HG02884 (cell line): ENCODE measurements around the gene CNN2.

Experiments
- ATAC-seq: cut with Tn5 transposase; IDR thresholded peaks from one replicate; pipeline ENCODE4 v1.9.1; 2021; ENCODE audit warnings: mild to moderate bottlenecking, moderate library complexity; ENCODE audit not compliant: unreplicated experiment

Gene CNN2

DNA sequence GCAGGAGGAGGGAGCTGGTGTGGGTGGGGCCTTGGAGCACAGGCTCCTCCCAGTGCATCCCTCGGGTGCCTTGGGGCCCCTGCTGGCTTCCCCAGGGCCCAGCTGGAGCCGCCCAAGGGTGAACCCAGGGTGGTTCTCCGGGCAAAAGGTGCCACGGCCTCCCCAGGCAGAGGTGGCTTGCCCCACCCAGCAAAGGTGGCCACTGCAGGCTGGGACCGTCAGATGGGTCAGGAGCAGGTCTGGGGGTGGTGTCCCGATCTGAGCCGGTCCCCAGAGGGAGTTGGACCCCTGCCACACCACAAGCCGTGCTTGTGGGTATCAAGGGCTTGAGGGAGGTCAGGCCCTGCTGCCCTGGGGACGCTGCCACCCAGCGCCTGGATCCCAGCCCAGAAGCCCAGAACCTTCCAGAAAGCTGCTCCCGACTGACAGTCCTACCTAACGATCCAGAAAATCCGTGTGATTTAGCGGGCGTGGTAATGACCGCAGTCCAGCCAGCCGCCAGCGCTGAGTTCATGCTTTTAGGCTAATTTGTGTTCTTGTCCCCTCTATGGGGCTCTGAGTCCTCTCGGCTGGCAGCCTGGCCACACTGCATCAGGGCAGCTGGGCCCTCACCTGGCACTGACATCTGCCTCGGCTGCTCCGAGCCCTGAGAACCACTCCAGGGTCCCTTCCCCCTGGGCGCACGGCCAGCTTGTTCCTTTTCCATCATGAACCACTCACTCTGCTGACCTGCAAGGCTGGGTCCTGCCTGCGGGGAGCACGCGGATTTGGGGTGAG, 31.2 kb upstream of the CNN2 start:
- ATAC-seq, result no peak

DNA sequence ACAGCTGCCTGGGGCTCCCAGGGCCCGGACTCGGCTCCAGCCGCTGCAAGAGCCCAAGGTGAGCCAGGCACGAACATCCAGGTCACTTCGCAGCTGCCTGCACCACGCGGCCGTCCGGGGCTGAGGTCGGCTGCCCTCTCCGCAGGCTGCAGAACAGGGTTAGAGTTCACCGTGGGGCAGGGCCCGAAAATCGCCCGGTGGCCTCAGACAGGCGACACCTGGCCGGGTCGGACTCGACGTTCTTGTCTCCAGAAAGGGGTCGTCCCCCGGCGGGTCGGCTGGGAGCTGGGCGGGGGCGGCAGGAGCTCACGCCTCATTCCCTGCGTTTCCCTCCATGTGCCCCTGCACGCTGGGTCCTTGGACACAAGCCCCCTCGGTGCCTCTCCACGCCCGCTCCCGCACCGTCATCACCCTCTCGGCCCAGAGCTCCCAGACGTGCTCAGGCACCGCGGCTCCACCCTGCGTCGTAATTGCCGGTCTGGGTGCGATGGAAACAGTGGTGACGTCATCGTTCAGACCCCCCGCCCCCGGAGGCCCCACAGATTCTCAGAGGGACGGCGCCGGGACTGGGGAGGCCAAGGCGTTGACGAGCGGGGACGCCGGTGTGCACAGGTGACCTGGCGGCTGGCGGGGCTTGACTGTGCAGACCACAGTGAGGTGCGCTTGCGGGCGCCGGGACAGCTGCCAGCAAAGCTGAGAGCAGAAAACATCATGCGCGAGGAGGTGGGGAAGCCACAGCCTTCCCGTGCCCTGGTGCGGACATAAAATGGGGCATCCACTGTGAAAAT, 30.2 kb upstream of the CNN2 start:
- no peak for ATAC-seq

DNA sequence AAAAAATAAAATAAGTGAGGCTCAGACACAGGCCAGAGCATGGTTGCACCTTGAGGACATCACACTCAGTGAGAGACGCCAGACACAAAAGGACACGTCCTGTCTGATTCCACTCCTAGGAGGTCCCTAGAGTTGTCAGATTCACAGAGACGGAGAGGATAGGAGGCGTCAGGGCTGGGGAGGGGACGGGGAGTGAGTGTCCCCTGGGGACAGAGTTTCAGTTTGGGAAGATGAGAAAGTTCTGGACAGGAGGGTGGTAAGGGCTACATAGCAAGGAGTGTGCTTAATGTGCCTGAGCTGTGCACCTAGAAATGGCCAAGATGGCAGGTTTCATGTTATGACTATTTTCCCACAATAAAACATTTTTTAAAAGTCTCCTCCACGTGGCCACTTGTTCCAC, 28.3 kb upstream of the CNN2 start:
- no peak for ATAC-seq

DNA sequence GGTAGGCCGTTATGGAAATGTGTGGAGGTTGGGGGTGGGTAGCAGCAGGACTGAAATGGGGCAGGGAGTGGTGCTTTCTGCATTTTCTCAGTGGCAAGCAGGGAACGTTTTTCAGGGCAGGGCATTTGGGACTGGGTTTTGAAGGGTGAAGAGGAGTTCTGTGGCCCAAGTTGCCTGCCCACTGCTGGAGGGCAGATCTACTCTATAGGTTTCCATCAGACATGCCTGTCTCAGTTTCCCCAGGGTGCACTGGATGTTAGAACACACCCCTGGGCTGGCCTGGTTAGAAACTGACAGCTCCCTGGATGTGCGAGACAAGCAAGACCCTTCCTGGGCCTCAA, 27.1 kb upstream of the CNN2 start:
- no peak for ATAC-seq

DNA sequence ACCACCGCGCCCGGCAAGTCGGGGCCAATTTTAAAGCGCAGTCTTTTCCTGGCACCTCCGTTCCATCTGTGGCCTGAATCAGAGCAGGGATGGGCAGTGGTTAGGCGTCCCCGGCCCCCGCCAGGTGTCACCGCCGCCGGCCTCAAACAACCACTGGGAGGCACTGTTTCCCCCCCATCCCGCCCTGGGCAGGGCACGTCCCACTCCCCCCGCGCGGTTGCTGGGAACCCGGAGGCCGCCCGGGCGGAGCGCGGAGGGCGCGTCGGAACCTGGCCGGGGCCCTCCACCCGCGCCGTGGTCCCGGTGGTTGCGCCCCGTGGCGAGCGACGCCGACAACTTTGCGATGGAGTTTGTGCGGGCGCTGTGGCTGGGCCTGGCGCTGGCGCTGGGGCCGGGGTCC, 26.3 kb upstream of the CNN2 start, which contains the start of gene GRIN3B:
Gene GRIN3B, plus strand, starts transcription at position 325 of the 400 bp plus-strand sequence. Its CDS starts 19 bp downstream, at position 344.
- ATAC-seq, result no peak

DNA sequence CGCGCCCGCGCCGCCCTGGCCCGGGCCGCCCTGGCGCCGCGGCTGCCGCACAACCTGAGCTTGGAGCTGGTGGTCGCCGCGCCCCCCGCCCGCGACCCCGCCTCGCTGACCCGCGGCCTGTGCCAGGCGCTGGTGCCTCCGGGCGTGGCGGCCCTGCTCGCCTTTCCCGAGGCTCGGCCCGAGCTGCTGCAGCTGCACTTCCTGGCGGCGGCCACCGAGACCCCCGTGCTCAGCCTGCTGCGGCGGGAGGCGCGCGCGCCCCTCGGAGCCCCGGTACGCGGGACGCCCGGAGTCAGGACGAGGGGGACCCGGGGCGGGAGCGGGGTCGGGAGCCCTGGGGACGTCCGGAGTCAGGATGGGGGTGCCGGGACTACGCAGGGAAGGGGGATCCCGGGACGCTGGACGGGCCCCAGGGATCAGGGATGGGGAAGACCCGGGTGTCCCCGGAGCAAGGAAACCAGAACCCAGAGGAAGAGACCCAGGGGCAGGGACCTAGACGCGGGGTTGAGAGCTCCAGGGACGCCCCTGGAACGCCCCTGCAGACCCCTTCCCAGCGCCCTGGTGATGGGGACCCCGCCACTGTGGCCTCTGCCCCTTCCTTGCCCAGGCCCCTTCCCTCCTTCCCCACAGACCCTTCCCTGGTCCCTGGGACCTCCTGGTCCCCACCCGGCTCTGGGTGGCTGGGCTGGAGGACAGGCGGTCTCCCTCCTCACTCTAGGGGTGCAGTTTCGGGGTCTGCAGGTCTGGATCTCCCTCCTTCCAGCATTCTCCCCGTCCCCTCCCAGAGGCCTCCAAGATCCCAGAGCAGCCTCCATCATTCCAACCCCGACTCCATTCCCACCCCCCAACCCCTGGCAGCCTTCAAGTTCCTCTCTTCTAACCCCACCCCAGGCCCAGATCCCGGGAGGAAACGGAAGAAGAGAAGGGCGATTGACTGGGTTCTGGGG, 25.5 kb upstream of the CNN2 start:
- ATAC-seq, result no peak

DNA sequence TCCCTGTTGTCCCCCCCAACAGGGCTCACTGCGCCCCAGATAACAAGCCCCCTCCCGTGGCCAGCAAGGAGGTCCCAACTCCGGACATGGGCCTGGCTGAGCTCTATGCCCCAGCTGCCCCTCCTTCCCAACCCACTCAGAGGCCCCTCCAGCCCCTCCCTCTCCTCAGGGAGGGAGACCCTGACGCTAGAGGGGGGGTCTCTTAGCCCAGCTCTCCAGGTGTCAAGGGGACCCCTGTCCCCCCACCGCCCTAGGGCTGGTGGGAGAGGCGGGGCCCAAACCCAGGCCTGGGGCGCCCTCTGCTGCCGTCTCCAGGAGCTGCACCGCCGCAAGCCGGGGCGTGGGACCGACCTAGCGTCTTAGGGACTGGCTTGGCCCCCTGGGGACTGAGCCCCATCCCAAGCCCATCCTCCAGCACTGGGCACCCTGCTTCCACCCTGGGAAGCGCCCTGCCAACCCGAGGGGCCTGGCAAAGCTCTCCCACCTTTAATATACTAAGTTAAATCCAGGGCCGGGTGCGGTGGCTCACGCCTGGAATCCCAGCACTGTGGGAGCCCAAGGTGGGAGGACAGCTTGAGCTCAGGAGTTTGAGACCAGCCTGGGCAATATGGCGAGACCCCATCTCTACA, 24.8 kb upstream of the CNN2 start:
- ATAC-seq, result no peak

DNA sequence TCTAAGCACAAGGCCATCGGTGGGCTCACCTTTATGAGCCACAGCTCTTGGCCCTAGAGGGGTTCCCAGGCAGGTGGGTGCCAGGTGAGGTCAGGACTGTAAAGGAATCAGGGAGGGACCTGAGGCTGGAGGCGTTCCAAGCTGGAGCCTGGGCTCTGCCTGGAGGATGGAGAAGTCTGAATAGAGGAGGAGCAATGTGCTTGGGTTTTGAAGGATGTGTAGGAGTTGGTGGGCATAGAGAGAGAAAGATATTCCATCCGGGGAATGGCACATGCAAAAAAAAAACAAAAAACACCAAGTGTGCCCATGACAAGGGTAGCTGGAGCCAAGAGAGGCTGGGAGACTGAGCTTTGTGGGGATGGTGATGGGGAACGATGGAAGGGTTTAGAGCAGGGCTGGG, 23.8 kb upstream of the CNN2 start:
- no peak for ATAC-seq

DNA sequence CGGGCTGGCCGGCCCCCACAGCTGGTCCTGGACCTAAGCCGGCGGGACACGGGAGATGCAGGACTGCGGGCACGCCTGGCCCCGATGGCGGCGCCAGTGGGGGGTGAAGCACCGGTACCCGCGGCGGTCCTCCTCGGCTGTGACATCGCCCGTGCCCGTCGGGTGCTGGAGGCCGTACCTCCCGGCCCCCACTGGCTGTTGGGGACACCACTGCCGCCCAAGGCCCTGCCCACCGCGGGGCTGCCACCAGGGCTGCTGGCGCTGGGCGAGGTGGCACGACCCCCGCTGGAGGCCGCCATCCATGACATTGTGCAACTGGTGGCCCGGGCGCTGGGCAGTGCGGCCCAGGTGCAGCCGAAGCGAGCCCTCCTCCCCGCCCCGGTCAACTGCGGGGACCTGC, 23.1 kb upstream of the CNN2 start:
- ATAC-seq, result no peak

DNA sequence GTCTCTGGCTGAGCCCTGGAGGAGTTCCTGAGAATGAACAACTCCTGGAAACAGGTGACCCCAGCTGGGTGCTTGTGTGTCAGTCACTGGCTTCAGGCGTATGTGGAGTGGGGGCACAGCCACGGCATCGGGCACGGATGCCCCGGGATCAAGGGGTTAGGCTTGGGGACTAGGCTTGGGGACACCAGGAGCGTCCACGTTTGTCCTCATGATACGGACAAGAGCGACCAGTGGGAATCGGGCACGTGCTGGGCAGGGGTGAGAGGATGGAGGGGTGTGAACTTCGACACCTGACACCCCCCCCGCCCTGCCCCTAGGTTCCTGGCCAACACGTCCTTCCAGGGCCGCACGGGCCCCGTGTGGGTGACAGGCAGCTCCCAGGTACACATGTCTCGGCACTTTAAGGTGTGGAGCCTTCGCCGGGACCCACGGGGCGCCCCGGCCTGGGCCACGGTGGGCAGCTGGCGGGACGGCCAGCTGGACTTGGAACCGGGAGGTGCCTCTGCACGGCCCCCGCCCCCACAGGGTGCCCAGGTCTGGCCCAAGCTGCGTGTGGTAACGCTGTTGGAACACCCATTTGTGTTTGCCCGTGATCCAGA, 22.1 kb upstream of the CNN2 start:
- no peak for ATAC-seq

DNA sequence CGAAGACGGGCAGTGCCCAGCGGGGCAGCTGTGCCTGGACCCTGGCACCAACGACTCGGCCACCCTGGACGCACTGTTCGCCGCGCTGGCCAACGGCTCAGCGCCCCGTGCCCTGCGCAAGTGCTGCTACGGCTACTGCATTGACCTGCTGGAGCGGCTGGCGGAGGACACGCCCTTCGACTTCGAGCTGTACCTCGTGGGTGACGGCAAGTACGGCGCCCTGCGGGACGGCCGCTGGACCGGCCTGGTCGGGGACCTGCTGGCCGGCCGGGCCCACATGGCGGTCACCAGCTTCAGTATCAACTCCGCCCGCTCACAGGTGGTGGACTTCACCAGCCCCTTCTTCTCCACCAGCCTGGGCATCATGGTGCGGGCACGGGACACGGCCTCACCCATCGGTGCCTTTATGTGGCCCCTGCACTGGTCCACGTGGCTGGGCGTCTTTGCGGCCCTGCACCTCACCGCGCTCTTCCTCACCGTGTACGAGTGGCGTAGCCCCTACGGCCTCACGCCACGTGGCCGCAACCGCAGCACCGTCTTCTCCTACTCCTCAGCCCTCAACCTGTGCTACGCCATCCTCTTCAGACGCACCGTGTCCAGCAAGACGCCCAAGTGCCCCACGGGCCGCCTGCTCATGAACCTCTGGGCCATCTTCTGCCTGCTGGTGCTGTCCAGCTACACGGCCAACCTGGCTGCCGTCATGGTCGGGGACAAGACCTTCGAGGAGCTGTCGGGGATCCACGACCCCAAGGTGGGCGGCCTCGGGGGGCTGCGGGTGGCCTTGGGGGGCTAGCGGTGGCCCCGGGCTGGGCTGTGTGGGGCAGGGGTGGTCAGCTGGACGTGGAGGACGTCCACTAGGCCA, 21.4 kb upstream of the CNN2 start:
- ATAC-seq, result no peak

DNA sequence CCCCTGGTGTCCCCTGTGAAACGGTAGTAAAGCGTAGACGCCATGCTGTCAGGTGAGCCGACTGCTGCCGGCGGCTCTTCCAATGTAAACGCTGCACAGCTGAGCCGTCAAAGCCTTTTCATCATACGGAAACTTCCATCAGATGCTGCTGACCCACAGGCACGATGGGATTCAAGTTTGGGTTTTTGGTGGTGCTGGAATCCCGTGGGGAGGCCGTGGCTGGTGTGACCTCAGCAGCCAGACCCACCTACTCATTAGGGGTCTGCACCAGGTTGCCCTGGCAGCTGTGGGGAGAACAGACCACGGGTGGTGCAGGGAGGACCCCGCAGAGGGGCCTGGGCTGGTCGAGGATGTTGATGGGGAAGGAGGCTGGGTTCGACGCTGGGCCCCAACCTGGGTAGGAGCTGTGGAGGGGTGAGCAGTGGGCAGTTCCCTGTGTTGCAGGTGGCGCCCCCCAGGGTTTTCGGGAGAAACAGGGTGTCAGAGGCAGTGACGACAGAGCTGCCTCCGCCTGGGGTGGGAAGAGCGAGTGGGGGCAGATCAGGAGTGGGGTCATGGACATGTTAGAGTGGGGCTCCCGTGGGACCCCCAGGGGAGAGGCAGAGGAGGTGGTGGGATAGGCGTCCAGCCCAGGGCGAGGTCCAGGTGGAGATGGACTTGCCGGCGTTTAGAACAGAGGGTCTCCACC, 19.6 kb upstream of the CNN2 start:
- no peak for ATAC-seq

DNA sequence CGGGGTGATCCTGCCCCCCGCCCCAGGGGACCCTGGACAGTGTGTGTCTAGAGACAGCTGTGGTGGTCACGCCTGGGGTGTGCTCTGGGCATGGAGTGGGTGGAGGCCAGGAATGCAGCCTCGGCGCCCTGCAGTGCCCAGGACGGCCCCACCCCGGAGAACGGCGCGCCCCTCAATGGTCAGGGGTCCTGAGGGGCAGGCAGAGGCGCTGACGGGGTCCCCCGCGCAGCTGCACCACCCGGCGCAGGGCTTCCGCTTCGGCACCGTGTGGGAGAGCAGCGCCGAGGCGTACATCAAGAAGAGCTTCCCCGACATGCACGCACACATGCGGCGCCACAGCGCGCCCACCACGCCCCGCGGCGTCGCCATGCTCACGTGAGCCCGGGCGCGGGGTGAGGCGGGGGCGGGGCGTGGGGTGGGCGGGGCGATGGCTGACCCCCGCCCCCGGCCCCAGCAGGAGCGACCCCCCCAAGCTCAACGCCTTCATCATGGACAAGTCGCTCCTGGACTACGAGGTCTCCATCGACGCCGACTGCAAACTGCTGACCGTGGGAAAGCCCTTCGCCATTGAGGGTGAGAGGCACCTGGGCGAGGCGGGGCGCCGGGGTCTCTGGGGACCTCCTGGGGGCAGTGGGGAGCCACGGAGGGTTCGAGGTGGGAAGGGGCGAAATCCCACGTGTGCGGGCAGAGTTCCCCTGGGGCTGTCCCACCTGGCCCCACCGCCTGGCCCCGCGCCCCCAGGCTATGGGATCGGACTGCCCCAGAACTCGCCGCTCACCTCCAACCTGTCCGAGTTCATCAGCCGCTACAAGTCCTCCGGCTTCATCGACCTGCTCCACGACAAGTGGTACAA, 18.8 kb upstream of the CNN2 start:
- no peak for ATAC-seq

DNA sequence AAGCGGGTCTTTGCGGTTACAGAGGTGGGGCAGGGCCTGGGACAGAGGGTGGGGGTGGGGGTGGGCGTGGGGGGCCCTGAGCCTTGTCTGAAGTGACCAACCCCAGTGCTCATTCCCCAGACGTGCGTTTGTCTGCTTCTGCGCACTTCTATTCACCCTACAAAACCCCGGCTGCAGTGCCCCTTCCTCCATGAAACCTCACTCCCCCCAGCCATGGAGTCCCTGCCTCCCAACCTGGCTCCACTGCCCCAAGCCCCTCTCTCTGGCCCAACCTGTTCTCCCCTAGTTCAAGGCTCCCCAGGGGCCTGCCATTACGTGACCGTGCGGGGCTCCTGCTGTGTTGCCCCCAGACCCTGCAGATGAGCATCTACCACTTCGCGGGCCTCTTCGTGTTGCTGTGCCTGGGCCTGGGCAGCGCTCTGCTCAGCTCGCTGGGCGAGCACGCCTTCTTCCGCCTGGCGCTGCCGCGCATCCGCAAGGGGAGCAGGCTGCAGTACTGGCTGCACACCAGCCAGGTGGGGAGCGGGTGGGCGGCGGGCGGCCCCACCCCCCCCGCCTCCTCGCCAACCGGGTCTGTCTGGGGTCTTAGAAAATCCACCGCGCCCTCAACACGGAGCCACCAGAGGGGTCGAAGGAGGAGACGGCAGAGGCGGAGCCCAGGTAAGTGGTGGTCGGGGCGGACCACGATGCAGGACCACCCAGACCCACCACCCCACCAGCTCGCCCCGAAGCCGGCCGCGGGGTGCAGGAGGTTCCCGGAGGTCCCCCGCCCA, 18.0 kb upstream of the CNN2 start:
- ATAC-seq, result no peak

DNA sequence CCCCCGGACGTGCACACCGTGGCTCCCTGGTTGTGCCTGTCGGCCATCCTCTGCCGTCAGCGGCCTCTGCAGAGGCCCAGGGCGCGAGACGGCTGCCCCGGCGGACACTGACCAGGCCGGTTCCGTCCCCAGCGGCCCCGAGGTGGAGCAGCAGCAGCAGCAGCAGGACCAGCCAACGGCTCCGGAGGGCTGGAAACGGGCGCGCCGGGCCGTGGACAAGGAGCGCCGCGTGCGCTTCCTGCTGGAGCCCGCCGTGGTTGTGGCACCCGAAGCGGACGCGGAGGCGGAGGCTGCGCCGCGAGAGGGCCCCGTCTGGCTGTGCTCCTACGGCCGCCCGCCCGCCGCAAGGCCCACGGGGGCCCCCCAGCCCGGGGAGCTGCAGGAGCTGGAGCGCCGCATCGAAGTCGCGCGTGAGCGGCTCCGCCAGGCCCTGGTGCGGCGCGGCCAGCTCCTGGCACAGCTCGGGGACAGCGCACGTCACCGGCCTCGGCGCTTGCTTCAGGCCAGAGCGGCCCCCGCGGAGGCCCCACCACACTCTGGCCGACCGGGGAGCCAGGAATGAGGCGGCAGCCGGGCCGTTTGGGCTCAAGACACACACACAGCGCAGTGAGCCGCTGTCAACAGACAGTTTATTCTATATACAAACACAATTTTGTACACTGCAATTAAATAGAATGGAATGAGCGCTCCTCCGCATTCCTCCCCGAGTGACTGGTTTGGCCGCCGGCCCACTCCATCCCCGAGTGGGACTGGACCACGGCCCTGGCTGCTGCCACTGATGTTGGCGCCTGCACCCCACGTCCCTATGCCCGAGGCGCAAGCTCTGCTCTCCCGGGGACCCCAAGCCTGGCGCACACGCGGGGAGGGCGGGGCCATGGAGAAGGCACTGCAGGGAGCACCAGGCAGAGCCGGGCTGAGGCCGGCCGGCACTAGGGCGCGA, 17.1 kb upstream of the CNN2 start:
- ATAC-seq, result no peak

DNA sequence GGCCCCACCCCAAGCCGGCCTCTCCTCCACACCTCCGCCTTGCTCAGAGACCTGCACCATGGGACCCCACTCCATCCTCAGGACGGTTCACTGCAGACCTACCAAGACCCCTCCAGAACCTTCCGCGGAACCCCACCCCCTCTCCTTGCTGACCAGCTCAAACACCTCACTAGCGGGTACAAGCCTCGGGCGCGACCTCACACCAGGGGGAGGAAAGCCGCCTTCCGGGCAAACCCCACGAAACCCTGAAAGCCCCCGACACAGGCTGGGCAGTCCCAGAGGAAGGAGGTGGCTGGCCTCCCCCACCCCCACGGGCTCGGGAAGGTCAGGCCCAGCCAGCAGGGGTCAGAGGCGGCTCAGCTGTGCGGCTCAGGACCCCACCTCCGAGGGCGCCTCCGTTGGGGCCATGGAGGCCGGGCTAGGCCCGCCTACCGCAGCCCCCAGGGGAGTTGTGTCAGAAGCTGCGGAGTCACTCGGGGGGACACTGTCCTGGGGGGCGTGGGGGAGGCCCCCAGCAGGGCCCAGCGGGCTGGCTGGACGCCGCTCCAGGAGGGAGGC, 16.3 kb upstream of the CNN2 start:
- ATAC-seq, result no peak
